ENCODE data around the gene CWC27.

CWC27 gene

GRCh38 chr5:64742821-64743220 is 25.9 kb upstream of the CWC27 start:
- POLR2A ChIA-PET, result no interaction called here

GRCh38 chr5:64744914-64745313 is 23.8 kb upstream of the CWC27 start:
- ChIA-PET CTCF (no interaction called here), POLR2A (no interaction called here)
- H3K9me3 ChIP-seq (ENCODE audit: control insufficient read depth, insufficient read depth, low read depth, low read length), result no peaks in the 10 kb centered on the region
- peaks cover 0 to 12% of the 10 kb centered on the region in 2 experiments; a peak in 2 of 3 replicates for H3K36me3 ChIP-seq (ENCODE audit: control insufficient read depth in 2 of 2, insufficient read depth in 1 of 2, low read length in 2 of 2)
- H3K4me1 ChIP-seq (ENCODE audit: control insufficient read depth, insufficient read depth, low read length), result no peaks in the 10 kb centered on the region
- no peak overlapping the region for H3K4me3 ChIP-seq (ENCODE audit: low read depth, low read length)
- no peak overlapping the region for H3K27ac ChIP-seq (ENCODE audit: extremely low read depth, low read depth, low read length)
- TF ChIP-seq ZNF426 (tag by site-specific recombination; IDR thresholded peaks at IDR 0.05), result no peak

More at GRCh38 chr5:64742821-64743220, 25.9 kb upstream of the CWC27 start:
- Histone ChIP-seq H3K27ac (ENCODE audit: extremely low read depth, low read depth, low read length) (no peak overlapping the region), H3K4me3 (ENCODE audit: low read depth, low read length) (no peak overlapping the region), H3K36me3 (ENCODE audit: control insufficient read depth in 2 of 2, insufficient read depth in 1 of 2, low read length in 2 of 2) (peaks cover 9 to 33% of the 10 kb centered on the region in 2 experiments; a peak in 2 of 3 replicates), H3K9me3 (ENCODE audit: control insufficient read depth, insufficient read depth, low read depth, low read length) (no peaks in the 10 kb centered on the region), H3K4me1 (ENCODE audit: control insufficient read depth, insufficient read depth, low read length) (no peaks in the 10 kb centered on the region)
- CTCF ChIA-PET, result no interaction called here
- no peak for TF ChIP-seq ZEB2 (tag by site-specific recombination; IDR thresholded peaks at IDR 0.05)

GRCh38 chr5:64746446-64746845 is 22.3 kb upstream of the CWC27 start:
- CTCF ChIA-PET, result no interaction called here

More at GRCh38 chr5:64746446-64746845, 22.3 kb upstream of the CWC27 start:
- Histone ChIP-seq H3K27ac (ENCODE audit: extremely low read depth, low read depth, low read length) (no peak overlapping the region), H3K4me1 (ENCODE audit: control insufficient read depth, insufficient read depth, low read length) (no peaks in the 10 kb centered on the region), H3K4me3 (ENCODE audit: low read depth, low read length) (no peak overlapping the region), H3K9me3 (ENCODE audit: control insufficient read depth, insufficient read depth, low read depth, low read length) (no peaks in the 10 kb centered on the region), H3K36me3 (ENCODE audit: control insufficient read depth in 2 of 2, insufficient read depth in 1 of 2, low read length in 2 of 2) (peaks cover 0 to 2% of the 10 kb centered on the region in 2 experiments; a peak in 1 of 3 replicates)
- no peak for TF ChIP-seq ZNF132 (tag by site-specific recombination; IDR thresholded peaks at IDR 0.05; ENCODE audit: borderline replicate concordance)
- TF ChIP-seq KLF8 (tag by site-specific recombination; IDR thresholded peaks at IDR 0.05), result no peak
- TF ChIP-seq TRIM28 (IDR thresholded peaks at IDR 0.05; ENCODE audit: borderline replicate concordance, low read length), result no peak
- no peak for TF ChIP-seq ZNF169 (tag by site-specific recombination; IDR thresholded peaks at IDR 0.05)
- no peak for TF ChIP-seq ZNF654 (tag by site-specific recombination; IDR thresholded peaks at IDR 0.05; ENCODE audit: low read depth)
- no peak for TF ChIP-seq SP3 (tag by site-specific recombination; IDR thresholded peaks at IDR 0.05)
- no peak for TF ChIP-seq SP2 (tag by site-specific recombination; IDR thresholded peaks at IDR 0.05)
- TF ChIP-seq ZBTB20 (tag by site-specific recombination; IDR thresholded peaks at IDR 0.05), result no peak
- TF ChIP-seq ZNF341 (tag by site-specific recombination; IDR thresholded peaks at IDR 0.05; ENCODE audit: low read depth), result no peak
- TF ChIP-seq HIC1 (tag by site-specific recombination; IDR thresholded peaks at IDR 0.05), result no peak
- no peak for TF ChIP-seq ZNF416 (tag by site-specific recombination; IDR thresholded peaks at IDR 0.05)
- TF ChIP-seq ZNF26 (tag by site-specific recombination; IDR thresholded peaks at IDR 0.05), result no peak
- TF ChIP-seq, protein P1, sequence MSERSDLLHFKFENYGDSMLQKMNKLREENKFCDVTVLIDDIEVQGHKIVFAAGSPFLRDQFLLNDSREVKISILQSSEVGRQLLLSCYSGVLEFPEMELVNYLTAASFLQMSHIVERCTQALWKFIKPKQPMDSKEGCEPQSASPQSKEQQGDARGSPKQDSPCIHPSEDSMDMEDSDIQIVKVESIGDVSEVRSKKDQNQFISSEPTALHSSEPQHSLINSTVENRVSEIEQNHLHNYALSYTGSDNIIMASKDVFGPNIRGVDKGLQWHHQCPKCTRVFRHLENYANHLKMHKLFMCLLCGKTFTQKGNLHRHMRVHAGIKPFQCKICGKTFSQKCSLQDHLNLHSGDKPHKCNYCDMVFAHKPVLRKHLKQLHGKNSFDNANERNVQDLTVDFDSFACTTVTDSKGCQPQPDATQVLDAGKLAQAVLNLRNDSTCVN (tag by site-specific recombination; optimal IDR thresholded peaks at IDR 0.05), result no peak
- no peak for TF ChIP-seq ZNF366 (tag by site-specific recombination; conservative IDR thresholded peaks at IDR 0.05)
- POLR2A ChIA-PET, result no interaction called here
